Suprapubic skin (tissue), 4 donors: Measurements from ENCODE around the gene P3R3URF. TPM values are rescaled to one million over a fixed set of nuclear protein-coding genes. Genes with fewer than 3 reads are reported as not detected.

ENCODE experiments used
- DNase-seq, 2 donors: peaks; one replicate each; pipeline ENCODE4 v3.0.0-alpha.2; 2019; ENCODE audit warnings: low spot score in 2 of 2
- H3K27ac ChIP-seq: fragments of 200-600 bp; sonication (generic); one replicate; pipeline ENCODE4 v1.5.1; 2019
- H3K27me3 ChIP-seq: fragments of 200-600 bp; sonication (generic); one replicate; pipeline ENCODE4 v1.5.1; 2019
- H3K36me3 ChIP-seq: fragments of 200-600 bp; sonication (generic); one replicate; pipeline ENCODE4 v1.5.1; 2019
- H3K4me1 ChIP-seq: fragments of 200-600 bp; sonication (generic); one replicate; pipeline ENCODE4 v1.5.1; 2019
- H3K4me3 ChIP-seq: fragments of 200-600 bp; sonication (generic); one replicate; pipeline ENCODE4 v1.5.1; 2019; ENCODE audit warnings: mild to moderate bottlenecking
- H3K9me3 ChIP-seq: fragments of 200-600 bp; sonication (generic); one replicate; pipeline ENCODE4 v1.5.1; 2019
- CTCF ChIP-seq, 2 donors: fragments of 200-600 bp in 1 of 2; fragments of 450-650 bp in 1 of 2; sonication (generic) in 1 of 2; IDR thresholded peaks; one replicate each; pipeline ENCODE4 v1.5.1; 2016 to 2019; ENCODE audit warnings: antibody characterized with exemption in 2 of 2, mild to moderate bottlenecking in 1 of 2, moderate library complexity in 1 of 2
- EP300 ChIP-seq: sonication (generic); formaldehyde crosslinking; IDR thresholded peaks from one replicate; pipeline ENCODE4 v1.6.1; 2017; ENCODE audit warnings: antibody characterized with exemption
- POLR2A ChIP-seq, 2 donors: fragments of 450-650 bp; IDR thresholded peaks; one replicate each; pipeline ENCODE4 v1.6.1; 2017; ENCODE audit warnings: antibody characterized with exemption in 2 of 2, mild to moderate bottlenecking in 2 of 2, moderate library complexity in 2 of 2
- POLR2AphosphoS5 ChIP-seq, 3 donors: sonication (generic); formaldehyde crosslinking; IDR thresholded peaks; one replicate each; pipeline ENCODE4 v1.6.1; 2017; ENCODE audit warnings: antibody characterized with exemption in 3 of 3
- WGBS: methylation state at CpG from one replicate; pipeline ENCODE4 v1.1.5; 2018; 5-methylcytosine and 5-hydroxymethylcytosine counted together
- total RNA-seq, 4 donors: library from RNA; depleted of rRNA; stranded (reverse); fragments of >200 nt; gene quantifications; one replicate each; pipeline ENCODE4 v1.1.0, GENCODE V29; 2016

The P3R3URF gene
- total RNA-seq, 4 donors from 2014 or later: not detected

- H3K4me1 ChIP-seq: peaks cover 38% of the 10 kb centered on the region
- WGBS: 92% methylated on average over 2 of the region's 2 CpGs
- H3K9me3 ChIP-seq: no peaks in the 10 kb centered on the region
- H3K36me3 ChIP-seq: no peaks in the 10 kb centered on the region
- TF ChIP-seq CTCF (IDR thresholded peaks at IDR 0.05) (no peak), POLR2AphosphoS5 (IDR thresholded peaks at IDR 0.05) (no peak), POLR2A (IDR thresholded peaks at IDR 0.05) (no peak), EP300 (no peak)
- no peaks in the 10 kb centered on the region for H3K27me3 ChIP-seq
- H3K4me3 ChIP-seq: no peak overlapping the region
- DNase-seq: no peak
- H3K27ac ChIP-seq: no peak overlapping the region
These were observed 30.1 kb upstream of the P3R3URF start for GRCh38 chr1:46206399-46206798.

DNA sequence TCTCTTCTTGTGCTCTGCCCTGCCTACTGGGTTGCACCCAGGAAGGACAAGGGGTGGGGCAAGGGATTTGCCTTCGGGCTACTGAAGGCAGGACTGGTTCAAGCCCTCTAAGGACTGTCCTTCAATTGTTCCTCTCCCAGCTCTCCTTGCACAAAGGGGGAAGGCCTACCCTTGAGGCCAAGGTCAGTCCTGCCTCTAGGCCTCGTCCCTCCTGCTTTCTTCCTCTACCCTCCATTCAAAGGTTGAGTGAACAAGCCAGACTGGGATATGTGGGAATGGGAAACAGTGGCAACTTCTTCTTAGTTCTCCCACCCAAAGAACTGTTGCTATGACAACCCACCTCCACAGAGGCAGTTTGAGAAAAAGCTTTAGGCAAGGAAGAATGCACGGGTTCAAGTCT, 29.5 kb upstream of the P3R3URF start:
- no peaks in the 10 kb centered on the region for H3K27me3 ChIP-seq
- no peak overlapping the region for H3K27ac ChIP-seq
- no peak for TF ChIP-seq POLR2AphosphoS5 (IDR thresholded peaks at IDR 0.05)
- TF ChIP-seq POLR2A (IDR thresholded peaks at IDR 0.05): no peak
- TF ChIP-seq CTCF (IDR thresholded peaks at IDR 0.05): no peak
- TF ChIP-seq EP300: no peak
- H3K4me1 ChIP-seq: peaks cover 38% of the 10 kb centered on the region
- WGBS: 63% methylated on average over 3 of the region's 3 CpGs
- no peaks in the 10 kb centered on the region for H3K36me3 ChIP-seq
- no peaks in the 10 kb centered on the region for H3K9me3 ChIP-seq
- no peak overlapping the region for H3K4me3 ChIP-seq
- no peak for DNase-seq

DNA sequence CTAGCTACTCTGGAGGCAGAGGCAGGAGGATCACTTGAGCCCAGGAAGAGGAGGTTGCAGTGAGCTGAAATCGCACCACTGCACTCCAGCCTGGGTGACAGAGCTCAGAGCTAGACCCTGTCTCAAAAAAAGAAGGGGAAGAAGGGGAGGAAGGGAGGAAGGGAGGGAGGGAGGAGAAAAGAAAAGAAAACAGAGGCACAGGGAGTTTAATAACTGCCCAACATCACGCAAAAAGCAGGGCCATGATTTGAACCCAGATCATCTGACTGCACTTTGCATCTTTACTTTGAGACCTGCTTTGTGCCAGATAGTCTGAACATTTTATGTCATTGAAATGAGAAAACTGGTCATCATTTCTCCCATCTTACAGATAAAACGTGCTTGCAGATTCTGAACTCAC, 28.9 kb upstream of the P3R3URF start:
- 59% methylated on average over 3 of the region's 3 CpGs for WGBS
- TF ChIP-seq CTCF (IDR thresholded peaks at IDR 0.05) (no peak), POLR2A (IDR thresholded peaks at IDR 0.05) (no peak), POLR2AphosphoS5 (IDR thresholded peaks at IDR 0.05) (no peak), EP300 (no peak)
- H3K4me3 ChIP-seq: no peak overlapping the region
- no peaks in the 10 kb centered on the region for H3K9me3 ChIP-seq
- peaks cover 38% of the 10 kb centered on the region for H3K4me1 ChIP-seq
- DNase-seq: no peak
- H3K36me3 ChIP-seq: no peaks in the 10 kb centered on the region
- H3K27me3 ChIP-seq: no peaks in the 10 kb centered on the region
- H3K27ac ChIP-seq: no peak overlapping the region

DNA sequence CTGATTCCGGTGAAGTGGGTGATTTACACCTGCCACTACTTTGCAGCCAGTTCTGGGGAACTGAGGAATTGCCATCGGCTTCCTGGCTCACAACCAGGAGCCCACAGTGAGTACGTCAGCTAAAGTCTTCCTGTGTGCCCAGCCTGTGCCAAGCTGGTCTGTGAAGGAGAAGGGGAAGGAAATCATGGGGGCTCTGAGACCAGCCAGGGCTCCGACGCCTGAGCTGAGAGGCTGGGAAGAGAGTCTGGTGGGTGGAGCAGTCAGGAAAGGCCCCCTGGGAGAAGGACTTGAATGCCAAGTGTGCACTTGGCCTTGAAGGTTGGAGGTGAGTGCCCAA, 28.1 kb upstream of the P3R3URF start:
- Histone ChIP-seq H3K4me1 (peaks cover 38% of the 10 kb centered on the region), H3K4me3 (peak overlapping the region; percentile 68), H3K27ac (peak overlapping the region; percentile 60), H3K36me3 (no peaks in the 10 kb centered on the region), H3K9me3 (no peaks in the 10 kb centered on the region), H3K27me3 (no peaks in the 10 kb centered on the region)
- TF ChIP-seq POLR2AphosphoS5 (IDR thresholded peaks at IDR 0.05) (no peak), EP300 (no peak), CTCF (IDR thresholded peaks at IDR 0.05) (no peak), POLR2A (IDR thresholded peaks at IDR 0.05) (no peak)
- DNase-seq: no peak
- 7% methylated on average over 2 of the region's 5 CpGs for WGBS

- WGBS: 12% methylated on average over 14 of the region's 14 CpGs
- no peak for TF ChIP-seq CTCF (IDR thresholded peaks at IDR 0.05)
- no peak for TF ChIP-seq POLR2AphosphoS5 (IDR thresholded peaks at IDR 0.05)
- TF ChIP-seq EP300: no peak
- no peak for TF ChIP-seq POLR2A (IDR thresholded peaks at IDR 0.05)
- H3K4me1 ChIP-seq: peaks cover 43% of the 10 kb centered on the region
These were observed 27.6 kb upstream of the P3R3URF start for GRCh38 chr1:46203738-46204405.

More at GRCh38 chr1:46203738-46204405, 27.6 kb upstream of the P3R3URF start:
- Histone ChIP-seq H3K4me3 (peak overlapping the region; percentile 68), H3K36me3 (no peaks in the 10 kb centered on the region), H3K27ac (peak overlapping the region; percentile 60), H3K9me3 (no peaks in the 10 kb centered on the region), H3K27me3 (no peaks in the 10 kb centered on the region)
- DNase-seq: no peak
